ENCODE results near the gene GCFC2.
A peak's percentile ranks its signal among the peaks of the same experiment; 100 is the strongest.

GCFC2 gene

DNA sequence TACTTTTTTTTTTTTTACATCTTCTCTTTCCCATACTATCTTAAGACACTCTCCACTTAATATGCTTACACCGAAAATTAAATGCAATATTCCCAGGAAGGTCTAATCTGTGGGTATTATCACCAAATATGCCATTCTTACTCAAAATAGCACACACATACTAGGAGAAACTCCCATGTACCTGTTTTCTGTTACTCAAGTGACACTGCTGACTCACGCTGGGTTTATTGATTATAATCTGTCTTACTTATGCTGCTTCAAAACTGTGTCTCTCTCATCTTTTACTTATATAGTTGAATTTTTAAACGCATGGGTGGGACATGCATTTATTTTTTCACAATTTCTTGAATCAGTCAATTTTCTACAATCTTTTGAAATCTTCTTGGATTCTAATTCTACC is 34.3 kb downstream of the GCFC2 start:
- DNase-seq: no peak

DNA sequence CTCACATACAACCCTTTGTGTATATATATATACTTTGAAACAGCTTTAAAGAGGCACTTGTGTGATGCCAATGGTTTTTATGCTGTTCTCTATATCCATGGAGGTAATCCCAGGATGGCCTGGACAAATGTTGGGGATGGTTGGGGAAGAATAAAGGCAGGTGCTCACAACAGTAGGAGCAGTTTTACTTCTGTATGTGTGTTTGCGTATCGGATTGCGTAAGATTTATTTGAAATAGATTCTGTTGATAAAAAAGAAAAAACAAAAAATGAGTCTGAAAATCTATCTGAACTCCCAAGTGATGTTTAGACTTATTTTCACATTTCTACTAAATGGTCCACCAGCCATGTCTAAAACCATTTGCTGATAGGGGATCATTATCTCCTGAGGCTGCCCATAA is 34.8 kb downstream of the GCFC2 start:
- DNase-seq: no peak

DNA sequence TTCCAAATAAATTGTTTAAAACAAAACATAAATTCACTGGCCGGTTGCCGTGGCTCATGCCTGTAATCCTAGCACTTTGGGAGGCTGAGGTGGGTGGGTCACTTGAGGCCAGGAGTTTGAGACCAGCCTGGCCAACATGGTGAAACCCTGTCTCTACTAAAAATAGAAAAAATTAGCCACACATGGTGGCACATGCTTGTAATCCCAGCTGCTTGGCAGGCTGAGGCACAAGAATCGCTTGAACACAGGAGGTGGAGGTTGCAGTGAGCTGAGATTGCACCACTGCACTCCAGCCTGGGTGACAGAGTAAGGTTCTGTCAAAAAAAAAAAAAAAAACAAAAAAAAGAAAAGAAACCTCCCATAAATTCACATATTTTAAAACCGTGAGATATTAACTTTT is 35.3 kb downstream of the GCFC2 start:
- DNase-seq: peak; percentile 24

DNA sequence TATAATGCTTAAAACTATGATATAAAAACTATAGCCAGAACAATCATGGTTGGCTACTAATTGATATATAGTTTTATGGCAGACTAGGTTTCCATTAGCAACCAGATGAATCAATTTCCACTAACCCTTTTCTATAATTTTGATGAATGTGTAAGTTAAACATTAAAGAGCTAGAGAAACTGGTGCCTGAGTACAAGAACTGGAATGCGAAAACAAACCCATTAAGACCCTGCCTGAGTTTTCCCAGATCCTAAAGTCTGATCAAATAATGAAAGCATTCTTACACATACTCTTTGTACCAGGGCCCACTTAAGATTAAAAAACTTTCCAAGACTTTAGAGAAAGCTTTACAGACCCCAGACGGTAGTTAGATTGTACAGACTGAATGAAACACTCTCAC is 42.8 kb downstream of the GCFC2 start:
- no peak for DNase-seq

DNA sequence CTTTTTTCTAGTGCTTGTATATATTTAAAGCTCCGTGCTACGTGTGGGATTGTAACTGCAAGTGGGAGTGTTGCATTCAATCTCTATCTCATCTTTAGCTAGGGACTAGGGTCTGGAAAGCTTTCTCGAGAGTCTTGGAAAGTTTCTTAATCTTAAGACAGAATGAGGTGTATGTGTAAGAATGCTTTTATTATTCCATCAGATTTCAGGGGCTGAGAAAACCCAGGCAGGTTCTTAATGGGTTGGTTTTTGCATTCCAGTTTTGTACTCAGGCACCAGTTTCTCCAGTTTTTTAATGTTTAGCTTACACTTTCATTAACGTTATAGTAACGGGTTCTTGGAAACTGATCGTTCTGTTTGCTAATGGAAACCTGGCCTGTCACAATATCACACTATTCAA is 43.8 kb downstream of the GCFC2 start:
- no peak for DNase-seq

DNA sequence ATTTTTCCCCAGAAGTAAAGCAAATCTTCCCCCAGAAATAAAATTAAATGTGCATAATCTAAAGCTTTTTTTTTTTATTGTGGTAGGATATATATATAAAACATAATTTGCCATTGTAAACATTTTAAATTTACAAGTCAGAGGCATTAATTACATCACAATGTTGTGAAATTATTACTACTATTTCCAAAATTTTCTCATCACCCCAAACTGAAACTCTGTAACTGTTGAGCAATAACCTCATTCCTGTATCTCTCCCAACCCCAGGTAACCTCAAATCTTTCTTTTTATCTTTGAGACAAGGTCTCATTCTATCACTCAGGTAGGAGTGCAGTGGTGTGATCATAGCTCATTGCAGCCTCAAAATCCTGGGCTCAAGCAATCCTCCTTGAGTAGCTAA is 52.9 kb downstream of the GCFC2 start:
- no peak for DNase-seq

DNA sequence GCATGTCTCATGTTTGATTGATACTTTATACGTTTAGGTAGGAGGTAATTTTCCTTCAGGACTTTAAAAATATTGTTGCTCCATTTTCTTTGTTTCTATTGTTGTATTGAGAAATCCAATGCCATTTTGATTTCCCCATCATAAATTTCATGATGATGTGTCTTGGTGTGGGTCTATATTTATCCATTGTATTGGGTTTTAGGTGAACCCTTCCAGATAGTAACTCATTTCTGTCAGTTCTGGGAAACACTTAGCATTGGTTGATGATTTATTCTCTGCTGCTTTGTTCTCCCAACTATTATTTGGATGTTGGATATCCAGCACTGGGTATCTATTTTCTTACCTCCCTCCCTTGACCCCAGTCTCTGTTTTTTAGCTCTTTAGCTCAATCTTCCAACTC is 54.2 kb downstream of the GCFC2 start:
- no peak for DNase-seq

DNA sequence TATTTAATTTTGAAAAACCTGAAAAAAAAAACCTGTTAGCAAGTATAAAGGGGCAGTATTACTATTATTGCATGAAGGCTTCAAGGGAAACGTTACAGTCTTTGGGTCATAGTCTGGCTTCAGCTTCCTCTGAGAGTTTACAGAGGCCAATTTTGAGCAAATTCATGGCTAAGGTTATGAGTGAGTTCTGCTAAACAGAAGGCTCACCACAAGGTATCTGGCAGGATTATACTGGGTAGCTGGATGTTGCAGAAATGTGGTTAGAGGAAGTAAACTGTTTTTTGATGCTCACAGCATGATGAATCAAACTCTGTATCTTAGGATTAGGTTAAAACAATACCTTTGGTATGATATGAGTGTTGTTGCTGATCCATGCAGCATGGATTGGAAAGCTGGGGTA is 54.9 kb downstream of the GCFC2 start:
- DNase-seq: no peak

DNA sequence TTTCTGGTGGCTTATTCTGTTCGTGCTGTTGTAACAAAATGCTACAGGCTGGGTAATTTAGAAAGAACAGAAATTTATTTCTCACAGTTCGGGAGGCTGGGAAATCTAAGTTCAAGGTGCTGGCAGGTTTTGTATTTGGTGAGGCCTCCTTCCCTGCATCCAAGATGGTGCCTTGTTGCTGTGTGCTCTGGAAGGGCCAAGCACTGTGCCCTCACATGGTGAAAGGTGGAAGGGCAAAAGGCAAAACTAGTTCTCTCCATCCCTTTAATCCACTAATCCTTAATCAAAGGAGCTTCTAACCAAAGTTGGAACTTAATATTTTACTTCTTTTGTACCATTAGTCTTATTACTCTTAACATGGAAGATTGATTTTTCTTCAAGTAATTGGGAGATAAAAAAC is 56.7 kb downstream of the GCFC2 start:
- no peak for DNase-seq

DNA sequence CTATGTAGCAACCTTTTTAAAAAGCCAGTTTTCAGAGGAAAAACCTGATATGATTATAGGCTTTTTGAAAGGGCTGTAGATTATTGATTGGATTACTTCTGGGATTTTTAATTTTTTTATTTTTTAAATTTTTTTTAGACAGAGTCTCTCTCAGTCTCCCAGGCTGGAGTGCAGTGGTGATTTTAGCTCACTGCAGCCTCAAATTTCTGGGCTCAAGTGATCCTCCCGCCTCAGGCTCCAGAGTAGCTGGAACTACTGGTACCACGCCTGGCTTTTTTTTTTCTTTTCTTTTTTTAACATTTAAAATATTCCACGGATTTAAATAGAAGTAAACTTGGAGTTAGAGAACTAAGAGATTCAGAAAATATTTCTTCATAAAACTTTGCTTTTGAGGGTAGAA is 62.9 kb downstream of the GCFC2 start:
- DNase-seq: no peak

DNA sequence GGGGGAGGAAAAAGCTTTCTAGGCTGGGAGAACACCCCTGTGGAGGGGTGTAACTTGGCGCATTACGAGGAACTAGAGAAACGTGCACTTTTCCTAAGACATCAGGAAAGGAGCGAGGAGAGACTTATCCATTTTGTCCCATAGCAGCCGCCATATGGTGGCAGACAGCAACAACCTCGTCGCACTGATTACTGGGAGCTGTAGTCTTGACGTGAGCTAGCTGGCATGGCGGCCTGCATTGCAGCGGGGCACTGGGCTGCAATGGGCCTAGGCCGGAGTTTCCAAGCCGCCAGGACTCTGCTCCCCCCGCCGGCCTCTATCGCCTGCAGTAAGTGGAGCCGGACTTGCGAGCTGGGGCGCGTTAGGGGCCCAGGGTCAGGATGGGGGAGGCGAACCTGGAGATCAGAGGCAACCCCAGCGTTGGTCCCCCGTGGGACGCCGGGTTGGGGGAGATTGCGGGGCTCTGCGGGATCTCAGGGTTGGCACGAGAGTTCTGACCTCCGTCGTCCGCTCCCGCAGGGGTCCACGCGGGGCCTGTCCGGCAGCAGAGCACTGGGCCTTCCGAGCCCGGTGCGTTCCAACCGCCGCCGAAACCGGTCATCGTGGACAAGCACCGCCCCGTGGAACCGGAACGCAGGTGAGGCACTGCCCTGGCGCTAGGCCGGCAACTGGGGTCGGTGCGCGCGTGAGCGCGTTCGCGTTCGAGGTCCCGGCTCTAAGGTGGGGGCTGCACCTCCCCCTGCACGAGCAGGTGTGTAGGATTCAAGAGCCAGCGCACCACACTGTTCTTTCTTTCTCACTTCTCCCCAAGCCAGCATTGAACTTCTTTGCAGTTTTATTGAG is 63.9 kb downstream of the GCFC2 start, which contains the start of gene MRPL19:
Gene MRPL19 (plus strand): TSS at position 201 of the 843 bp plus-strand sequence. CDS start 25 bp downstream, at position 226.
- peak; percentile 85 for DNase-seq

DNA sequence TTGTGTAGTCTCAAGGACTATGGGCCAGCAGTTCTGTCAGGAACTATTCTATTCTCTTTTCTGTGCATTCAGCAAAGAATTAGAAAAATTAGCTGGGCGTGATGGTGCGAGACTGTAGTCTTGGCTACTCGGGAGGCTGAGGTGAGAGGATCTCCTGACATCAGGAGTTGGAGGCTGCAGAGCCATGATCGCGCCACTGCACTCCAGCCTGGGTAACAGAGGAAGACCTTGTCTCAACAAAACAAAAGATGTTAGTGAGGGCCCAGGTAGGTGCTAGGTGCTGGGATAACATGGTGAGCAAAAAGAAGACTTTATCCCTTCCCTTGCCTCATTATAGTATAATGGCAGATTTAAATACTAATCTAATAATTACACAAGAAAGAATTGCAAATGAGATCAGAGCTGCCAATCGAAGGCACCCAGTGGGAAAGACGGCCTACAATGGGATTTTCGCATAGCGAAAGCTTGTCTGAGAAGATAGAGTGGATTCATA is 64.6 kb downstream of the GCFC2 start:
- no peak for DNase-seq

DNA sequence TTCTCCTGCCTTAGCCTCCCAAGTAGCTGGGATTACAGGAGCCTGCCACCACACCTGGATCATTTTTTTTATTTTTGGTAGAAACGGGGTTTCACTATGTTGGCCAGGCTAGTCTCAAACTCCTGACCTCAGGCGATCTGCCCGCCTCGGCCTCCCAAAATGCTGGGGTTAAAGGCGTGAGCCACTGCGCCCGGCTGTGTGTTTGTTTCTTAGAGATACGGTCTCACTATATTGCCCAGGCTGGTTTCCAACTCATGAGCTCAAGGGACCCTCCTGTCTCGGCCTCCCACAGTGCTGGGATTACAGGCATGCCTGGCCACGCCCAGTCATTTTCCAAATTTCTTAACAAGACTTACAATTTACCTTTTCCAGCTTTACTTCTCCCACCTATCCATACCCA is 65.1 kb downstream of the GCFC2 start:
- DNase-seq: no peak

DNA sequence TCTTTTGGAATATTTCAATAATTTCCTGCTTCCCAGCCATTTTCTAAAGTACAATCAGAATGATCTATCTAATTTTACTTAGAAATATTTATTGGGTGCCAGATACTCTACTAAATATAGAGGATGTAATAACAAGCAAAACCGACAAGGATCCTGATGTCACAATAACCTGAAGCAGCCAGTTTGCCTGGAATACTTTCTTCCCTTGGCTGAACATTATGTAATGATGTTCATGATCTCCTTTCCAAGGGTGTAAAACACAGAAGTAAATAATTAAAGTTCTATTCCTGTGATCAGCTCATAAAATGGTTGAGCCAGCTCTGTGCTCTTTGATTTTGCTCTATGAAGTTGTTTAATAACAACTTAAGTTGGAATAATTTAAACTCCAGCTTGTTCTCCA is 66.7 kb downstream of the GCFC2 start:
- DNase-seq: no peak

DNA sequence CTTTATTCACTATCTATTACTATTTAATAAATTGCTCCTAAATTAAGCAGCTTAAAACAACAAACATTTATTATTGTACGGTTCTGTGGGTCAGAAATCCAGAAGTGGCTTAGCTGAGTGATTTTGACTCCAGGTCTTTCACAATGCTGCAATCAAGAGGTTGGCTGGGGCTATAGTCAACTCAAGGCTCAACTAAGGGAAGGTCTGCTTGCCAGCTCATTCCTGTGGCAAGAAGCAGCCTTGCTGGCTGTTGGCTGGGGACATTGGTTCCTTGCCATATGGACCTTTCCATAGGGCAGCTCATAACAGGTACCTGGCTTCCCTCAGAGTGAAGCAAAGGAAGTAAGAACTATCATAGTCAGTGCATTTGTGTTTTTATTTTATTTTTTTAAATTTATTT is 69.1 kb downstream of the GCFC2 start:
- DNase-seq: no peak

DNA sequence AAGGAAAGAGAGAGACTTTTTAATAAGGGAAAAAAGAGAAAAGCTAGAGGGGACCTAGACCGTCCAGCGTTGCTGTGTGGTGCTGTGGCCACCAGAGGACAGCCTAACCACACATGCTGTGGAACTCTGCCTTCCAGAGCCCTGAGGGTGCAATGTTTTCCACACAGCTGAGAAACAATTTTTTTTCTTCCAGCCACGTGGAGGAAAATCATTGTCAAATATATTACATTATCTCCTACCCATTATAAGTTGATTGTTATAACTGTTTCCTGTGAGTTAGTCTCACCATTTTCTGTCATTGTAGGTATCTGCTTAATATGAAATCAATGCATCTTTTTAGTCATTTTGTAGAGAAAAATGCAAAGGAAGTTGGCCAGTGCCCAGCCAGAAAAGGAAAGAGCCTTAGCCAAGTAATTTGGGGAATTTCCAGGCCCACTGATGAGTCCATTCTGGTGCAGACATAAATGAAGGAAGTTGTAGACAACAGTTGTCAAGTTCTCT is 70.0 kb downstream of the GCFC2 start:
- DNase-seq: peak; percentile 52

DNA sequence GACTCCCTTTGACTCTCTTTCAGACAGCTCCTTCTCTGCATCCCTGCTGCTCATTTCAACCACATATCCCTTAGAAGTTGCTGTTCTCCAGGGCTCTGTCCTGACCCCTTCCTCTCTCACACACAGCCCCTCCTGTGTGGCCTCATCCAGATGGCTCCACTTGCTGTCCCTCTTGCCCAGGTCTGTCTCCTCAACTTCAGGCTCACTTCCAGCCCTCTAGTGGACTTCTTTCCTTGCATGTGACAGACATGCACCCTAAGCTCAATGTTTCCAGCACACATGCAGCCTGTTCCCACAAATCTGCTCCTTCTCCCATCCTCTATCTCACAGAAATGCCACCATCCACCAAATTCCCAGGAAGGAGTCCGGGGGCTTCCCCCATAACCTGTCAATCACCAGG is 73.1 kb downstream of the GCFC2 start:
- no peak for DNase-seq

DNA sequence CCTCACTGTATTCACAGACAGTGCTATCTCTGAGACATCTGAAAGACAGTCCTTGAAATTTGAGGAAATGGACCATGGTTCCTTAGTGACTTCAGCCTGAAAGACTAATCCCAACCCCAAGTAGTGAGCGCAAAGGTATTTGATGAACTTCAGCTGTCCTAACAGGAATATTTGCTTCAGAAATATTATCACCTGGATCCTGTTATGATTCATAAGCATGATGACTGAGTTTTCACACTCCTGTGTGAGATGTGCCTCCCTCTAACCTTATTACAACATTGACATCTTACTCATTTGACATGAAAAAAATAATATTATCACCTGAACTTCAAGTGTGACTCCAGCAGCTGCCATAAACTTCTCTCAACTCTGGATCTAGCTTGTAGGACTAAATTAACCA is 75.8 kb downstream of the GCFC2 start:
- DNase-seq: no peak

DNA sequence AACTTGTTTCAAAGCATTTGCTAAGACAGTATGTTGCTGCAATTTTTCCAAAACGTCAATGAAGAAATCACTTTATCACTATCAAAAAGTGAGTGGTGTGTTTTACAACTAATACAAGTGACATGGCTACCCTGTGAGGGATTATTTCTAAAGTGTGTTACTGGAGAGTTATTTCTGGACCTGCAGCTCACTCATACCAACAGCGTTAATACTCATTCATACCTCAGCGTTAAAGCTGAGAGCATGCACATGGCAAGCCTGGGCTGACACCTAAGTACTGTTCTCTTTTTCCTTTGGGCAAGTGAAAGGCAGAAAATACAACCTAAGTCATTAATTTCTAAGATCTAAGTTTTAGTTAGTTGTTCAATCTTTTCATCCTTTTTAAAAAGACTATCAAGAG is 77.1 kb downstream of the GCFC2 start:
- no peak for DNase-seq

DNA sequence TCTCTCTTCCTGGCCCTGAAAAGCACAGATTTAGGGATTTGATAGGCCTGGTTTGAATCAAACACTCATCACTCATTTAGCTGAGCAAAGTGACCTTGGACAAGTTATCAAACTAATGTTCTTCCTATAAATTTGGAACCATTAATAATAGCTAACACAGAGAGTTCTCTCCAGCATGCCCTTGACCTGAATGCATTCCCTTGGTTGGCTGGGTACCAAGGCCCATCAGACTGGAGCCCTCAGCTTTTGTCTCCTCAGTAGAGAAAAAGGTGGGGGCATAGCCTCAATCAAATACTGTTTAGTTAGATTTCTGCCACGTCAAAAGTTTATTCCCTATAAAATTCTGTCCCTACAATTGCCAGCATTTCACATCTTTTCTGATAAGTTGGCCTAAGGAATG is 77.9 kb downstream of the GCFC2 start:
- DNase-seq: no peak

DNA sequence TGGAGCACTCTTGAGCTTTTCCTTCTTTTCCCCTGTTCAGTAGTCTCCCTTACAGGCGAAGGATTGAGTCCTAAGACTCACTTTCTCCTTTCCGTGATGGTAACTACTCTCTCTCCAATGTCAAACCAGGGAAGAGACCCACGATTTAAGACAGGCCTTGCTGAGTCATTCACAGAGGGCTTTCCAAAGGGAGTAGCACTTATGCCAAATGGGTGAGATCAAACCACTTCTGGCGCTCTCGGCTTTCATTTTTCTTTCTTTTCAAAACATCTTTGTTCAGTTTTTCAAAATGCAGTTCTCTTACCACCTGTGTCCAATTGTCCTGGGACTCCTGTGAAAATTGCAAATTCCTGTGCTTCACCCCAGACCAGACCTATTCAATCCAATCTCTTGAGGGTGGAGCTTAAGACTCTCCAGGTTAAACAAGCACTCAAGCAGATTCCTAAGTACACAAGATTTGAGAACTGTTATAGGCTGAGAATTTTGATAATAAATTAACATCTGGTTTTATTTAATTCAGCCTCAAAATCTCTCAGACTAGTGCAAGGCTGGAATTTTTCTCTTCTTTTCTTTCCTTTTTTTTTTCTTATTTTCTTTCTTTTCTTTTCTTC is 78.5 kb downstream of the GCFC2 start:
- no peak for DNase-seq

DNA sequence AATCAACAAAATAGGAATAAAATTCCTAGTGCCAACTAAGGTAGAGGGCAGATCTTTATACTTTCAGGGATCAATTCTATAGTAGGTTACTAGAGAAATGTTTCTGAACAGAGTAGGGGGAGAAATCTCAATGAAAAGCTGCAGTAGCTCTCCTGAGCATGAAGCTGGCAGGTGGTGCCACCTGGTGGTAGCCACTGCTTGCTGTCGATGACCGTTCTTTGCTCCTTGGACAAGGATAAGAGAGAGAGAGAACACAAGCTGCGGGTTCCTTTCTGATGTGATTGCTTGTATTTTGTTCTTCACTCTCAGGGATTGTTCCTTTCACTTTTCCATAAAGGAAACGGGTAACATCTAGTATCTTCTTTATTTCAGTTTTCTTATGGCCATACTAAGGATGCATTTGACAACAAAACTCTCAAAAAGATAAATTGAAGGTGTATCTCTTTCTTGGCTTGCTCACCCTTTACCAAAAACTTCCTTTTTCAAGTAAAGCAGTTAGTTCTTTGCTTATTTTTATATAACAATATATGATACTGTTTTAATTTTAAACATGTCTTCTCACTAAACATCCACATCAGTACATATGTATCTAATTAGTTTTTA is 82.7 kb downstream of the GCFC2 start:
- peak; percentile 60 for DNase-seq

DNA sequence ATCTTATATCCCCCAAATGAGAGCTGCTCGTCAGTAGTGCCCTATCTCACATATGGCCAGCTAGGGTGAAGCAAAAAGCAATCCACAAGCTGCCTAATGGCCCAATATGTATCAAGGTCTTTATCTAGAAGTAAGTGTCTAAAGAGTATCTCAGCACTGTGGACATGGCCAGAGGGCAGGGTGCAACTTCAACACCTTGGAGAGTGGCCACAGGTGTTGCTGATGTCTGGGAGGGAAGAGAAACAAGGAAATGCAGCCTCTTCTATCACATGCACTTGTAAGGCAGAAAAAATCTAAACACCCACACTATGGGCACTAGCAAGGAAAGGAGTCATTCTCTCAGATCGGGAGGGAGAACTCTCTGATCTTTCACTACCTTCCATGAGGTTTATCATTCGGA is 87.8 kb downstream of the GCFC2 start:
- DNase-seq: no peak

DNA sequence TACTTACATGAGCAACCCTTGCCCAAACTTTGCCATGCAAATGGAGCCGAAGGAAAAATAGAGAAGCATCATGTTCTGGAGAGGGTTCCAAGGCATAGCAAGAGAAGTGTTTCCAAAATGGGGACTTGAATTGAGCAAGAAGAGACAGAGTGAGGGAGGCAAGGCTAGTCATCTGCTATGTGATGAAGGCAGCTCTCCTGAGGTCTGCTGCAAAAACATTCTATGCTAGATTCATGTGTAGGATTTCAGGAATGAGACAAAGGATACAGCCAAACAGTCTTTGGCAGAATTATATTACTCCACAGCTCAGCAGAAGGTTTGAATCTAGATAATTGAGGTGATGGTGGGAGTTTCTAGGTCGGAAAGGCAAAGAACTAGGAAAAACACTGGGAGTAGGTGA is 88.2 kb downstream of the GCFC2 start:
- DNase-seq: no peak
